Ishikawa (cell line): ENCODE measurements around the gene CISD1.

Experiments
- CREB1 ChIP-seq: IDR thresholded peaks from 2 replicates; pipeline ENCODE4 v1.6.1; 2012; ENCODE audit warnings: low read depth
- EP300 ChIP-seq: IDR thresholded peaks from 2 replicates; pipeline ENCODE4 v1.6.1; 2012; ENCODE audit warnings: borderline replicate concordance
- FOXM1 ChIP-seq: IDR thresholded peaks from 2 replicates; pipeline ENCODE4 v1.6.1; 2012; ENCODE audit warnings: low read depth, borderline replicate concordance
- MAX ChIP-seq: IDR thresholded peaks from 2 replicates; pipeline ENCODE4 v1.6.1; 2012
- REST ChIP-seq: IDR thresholded peaks from 2 replicates; pipeline ENCODE4 v1.6.1; 2012; ENCODE audit warnings: low read depth, mild to moderate bottlenecking
- TAF1 ChIP-seq: IDR thresholded peaks from 2 replicates; pipeline ENCODE4 v1.6.1; 2012; ENCODE audit warnings: low read depth, mild to moderate bottlenecking
- TCF12 ChIP-seq: IDR thresholded peaks from 2 replicates; pipeline ENCODE4 v1.6.1; 2012; ENCODE audit warnings: low read depth
- USF1 ChIP-seq: IDR thresholded peaks from 2 replicates; pipeline ENCODE4 v1.6.1; 2012
- YY1 ChIP-seq: IDR thresholded peaks from 2 replicates; pipeline ENCODE4 v1.6.1; 2012; ENCODE audit warnings: low read depth
- ZBTB7A ChIP-seq: IDR thresholded peaks from 2 replicates; pipeline ENCODE4 v1.6.1; 2012; ENCODE audit warnings: low read depth

- TF ChIP-seq USF1 (no peak), REST (no peak), MAX (no peak), EP300 (no peak), TAF1 (no peak), FOXM1 (no peak), CREB1 (no peak), ZBTB7A (no peak), TCF12 (no peak), YY1 (no peak)
Measured at GRCh38 chr10:58320351-58321049, 51.5 kb downstream of the CISD1 start.
